ENCODE results near the gene SLC51B.
A peak's percentile ranks its signal among the peaks of the same experiment; 100 is the strongest.
"Not testable (repeated sequence)": the region's sequence is repeated elsewhere in the genome, so short reads cannot be mapped to it uniquely, and the experiment has no call there.

SLC51B gene

DNA sequence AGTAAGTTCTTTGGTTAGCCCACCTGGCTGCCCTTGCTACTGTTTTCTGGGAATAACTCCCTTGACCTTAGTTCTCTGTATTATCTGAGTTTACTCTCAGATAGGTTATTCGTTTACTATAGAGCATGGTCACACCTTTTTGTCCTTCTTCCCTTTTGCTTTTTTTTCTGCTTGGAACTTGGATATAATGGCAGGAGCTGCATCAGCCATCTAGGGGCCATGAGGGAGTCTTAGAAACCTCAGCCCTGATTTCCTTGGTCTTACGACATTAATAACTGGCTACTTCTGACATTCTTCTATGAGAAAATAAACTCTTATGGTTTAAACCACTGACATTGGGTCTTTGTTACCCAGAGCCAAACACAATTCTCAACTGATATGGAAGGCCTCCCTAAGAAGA is 3.4 kb upstream of the SLC51B start:
- DNase-seq (ENCODE audit: low read depth in 3 of 3) = no peak

GRCh38 chr15:65042776-65043327 is 2.3 kb upstream of the SLC51B start:
- DNase-seq (ENCODE audit: low read depth in 3 of 3) = no peak

DNA sequence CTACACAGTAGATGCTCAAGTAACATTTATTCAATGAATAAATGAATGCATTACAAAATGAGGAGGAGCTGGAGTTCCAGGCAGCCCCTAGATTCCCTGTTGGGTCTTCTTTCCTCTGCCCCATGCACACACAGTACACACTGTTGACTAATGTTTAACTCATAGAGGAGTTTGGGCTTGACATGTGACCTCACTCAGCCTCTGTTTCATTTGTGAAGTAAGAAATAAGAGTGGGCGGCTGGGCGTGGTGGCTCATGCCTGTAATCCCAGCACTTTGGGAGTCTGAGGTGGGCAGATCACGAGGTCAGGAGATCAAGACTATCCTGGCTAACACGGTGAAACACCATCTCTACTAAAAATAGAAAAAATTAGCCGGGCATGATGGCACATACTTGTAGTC is 969 bp upstream of the SLC51B start:
- DNase-seq (ENCODE audit: low read depth in 3 of 3) = not testable (repeated sequence)

GRCh38 chr15:65048241-65048640 is 3.1 kb downstream of the SLC51B start:
- no peak for DNase-seq (ENCODE audit: low read depth in 3 of 3)

- peak; percentile 78 to 87 (median 78) for DNase-seq (ENCODE audit: low read depth in 3 of 3)
Measured at GRCh38 chr15:65049418-65049840, 4.2 kb downstream of the SLC51B start.

- no peak for DNase-seq (ENCODE audit: low read depth in 3 of 3)
Measured at GRCh38 chr15:65050270-65050669, 5.1 kb downstream of the SLC51B start.

- DNase-seq (ENCODE audit: low read depth in 3 of 3) = no peak
Measured at GRCh38 chr15:65051266-65051665, 6.1 kb downstream of the SLC51B start.

DNA sequence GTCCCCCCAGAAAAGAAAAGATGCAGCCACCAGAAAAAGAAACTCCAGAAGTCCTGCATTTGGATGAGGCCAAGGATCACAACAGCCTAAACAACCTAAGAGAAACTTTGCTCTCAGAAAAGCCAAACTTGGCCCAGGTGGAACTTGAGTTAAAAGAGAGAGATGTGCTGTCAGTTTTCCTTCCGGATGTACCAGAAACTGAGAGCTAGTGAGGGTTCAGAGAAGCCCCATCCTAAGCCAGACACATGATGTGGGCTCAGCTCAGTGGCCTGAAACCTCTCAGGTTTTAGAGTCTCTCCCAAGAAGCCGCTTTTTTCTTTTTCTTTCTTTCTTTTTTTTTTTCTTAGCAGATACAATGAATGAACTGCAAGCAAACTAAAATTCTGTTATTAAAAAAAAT is 7.8 kb downstream of the SLC51B start:
- no peak for DNase-seq (ENCODE audit: low read depth in 3 of 3)

GRCh38 chr15:65054333-65055200 is 9.4 kb downstream of the SLC51B start:
- DNase-seq (ENCODE audit: low read depth in 3 of 3) = peak in 2 of 3 experiments; percentile 13 to 28

GRCh38 chr15:65055201-65055870 is 10.1 kb downstream of the SLC51B start:
- DNase-seq (ENCODE audit: low read depth in 3 of 3) = no peak

DNA sequence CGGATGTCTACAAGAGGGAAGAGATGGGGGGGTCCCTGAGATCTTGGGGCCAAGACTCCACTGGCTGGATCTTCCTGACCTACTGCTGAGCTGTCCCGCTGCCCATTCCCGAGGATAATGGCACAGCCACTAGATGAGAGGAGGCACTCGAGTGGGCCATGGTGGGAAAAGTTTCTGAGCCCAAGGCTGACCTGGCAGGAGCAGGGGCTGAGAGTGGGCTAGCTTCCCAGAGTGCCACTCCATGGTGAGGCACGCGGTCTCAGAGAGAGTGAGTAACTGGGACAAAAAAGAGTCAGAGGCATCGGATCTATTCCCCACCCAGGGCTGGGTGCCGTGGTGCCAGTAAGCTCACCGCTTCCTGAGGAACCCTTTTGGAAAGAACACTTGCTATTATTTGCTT is 10.9 kb downstream of the SLC51B start:
- DNase-seq (ENCODE audit: low read depth in 3 of 3) = no peak

DNA sequence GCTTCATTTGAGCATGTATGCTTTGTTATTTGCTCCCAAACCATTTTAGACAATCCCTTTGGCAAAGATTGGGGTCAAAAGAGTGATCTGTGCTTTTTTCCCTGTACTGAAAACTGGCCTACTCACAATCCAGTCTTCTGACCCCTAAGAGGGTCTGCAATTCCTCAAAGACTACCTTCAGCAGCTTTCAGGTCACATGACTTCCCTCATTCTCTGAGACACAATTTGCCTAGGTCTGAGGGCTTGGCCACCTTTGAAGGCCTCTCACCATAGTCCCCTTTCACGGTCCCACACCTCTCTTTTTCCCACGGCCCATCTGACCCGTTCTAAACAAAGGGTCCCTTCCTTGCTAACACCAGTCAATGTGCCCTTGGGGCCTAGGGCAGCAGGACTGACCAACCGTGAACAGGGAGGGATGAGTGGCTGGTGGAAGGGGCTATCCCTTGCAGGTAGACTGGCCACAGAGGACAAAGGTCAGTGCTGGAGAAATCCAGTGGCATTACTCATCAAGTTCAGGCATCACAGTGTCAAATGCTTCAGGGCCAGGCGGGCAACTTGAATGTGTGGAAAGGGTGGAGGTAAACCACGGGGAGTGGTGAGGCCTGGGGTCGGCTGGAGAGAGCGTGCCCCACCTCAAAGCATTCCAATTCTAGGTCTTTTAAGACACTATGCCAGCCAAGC is 11.8 kb downstream of the SLC51B start:
- DNase-seq (ENCODE audit: low read depth in 3 of 3) = no peak

DNA sequence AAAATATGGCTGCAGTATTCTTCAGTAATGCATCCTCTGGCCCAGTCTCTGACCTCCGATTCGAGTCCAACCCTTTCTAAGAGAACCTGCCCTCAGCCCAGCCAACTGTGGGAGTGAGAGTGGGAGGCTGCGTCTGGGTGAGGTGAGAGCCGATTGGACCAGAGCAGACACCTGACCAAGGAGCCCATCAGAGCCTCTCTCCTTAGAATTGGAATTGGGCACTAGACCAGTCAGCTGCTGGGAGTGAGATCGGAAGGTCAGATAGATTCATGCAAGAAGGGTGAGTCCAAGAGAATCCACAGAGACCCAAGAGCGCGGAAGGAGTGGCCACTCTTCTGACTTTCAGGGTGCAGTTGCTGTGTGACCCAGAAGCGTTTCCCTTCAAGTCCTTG is 12.4 kb downstream of the SLC51B start:
- no peak for DNase-seq (ENCODE audit: low read depth in 3 of 3)

- no peak for DNase-seq (ENCODE audit: low read depth in 3 of 3)
Measured at GRCh38 chr15:65058394-65059368, 13.5 kb downstream of the SLC51B start.

DNA sequence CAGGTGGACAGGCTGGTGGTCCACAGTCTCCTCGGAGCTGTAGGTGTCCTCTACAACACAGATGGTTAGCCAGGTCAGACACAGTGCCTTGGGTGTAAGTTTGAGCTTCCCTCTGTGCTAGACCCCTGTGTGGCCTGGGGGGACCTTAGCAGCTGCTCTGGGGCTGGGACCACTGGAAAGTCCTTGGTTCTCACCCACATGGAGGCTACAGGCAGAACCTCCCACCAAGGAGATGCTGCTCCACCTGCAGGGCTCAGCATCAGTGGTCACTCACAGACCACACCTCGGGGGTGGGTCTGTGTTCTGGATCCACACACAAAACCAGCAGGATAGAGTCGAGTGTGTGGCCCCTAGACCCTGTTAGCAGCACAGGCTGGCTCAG is 14.2 kb downstream of the SLC51B start:
- DNase-seq (ENCODE audit: low read depth in 3 of 3) = no peak

DNA sequence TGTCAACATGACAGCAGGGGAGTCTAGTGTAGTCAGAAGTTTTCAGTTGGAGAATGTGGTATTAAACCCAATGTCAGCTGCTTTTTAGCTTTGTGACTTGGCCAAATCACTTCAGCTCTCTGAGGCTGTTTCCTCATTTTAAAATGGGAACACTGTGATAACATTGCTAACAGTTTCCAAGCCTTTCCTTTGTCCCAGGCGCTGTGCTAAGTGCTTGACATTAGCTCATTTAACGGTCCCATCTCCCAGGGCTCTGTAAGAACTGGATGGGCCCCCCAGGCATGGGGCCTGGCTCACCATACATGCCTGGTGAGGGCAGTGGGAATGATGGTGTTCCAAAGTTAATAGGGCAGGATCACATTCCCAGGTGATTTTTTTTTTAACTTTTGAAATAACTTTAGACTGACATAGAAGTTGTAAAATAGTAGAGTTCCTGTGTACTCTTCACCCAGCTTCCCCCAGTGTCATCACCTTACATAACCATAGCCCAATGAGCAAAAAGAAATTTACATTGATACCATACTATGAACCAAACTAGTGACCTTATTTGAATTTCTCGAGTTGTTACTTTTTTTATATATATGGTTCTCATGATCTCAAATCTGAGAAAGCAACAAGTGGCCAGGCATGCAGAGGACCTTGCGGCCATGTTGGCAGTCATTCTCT is 14.9 kb downstream of the SLC51B start:
- DNase-seq (ENCODE audit: low read depth in 3 of 3) = no peak

GRCh38 chr15:65060641-65061397 is 15.6 kb downstream of the SLC51B start:
- no peak for DNase-seq (ENCODE audit: low read depth in 3 of 3)

GRCh38 chr15:65062061-65062460 is 16.9 kb downstream of the SLC51B start:
- DNase-seq (ENCODE audit: low read depth in 3 of 3) = no peak

DNA sequence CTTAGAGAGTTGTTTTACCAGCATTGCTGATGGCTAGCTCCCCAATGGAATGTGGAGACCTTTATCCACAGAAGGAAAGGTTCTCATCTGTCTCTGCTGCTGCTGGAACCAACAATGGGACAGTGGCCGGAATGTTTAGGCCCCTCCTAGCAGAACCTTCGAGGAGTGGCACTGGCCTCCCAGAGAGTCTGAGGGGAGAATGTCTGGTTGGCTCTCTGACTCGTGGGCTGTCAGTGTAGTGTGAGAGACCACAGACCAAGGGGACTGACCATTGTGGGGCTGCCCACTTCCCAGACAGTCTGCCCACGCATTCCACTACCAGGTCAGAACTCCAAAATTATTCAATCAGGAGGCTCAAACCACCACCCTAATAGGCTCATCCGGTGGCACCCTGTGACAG is 17.5 kb downstream of the SLC51B start:
- DNase-seq (ENCODE audit: low read depth in 3 of 3) = no peak

All from stimulated activated CD4-positive, alpha-beta T cell treated with anti-CD3 and anti-CD28 coated beads, TNF-alpha, amount 100 ng/mL, for 4 hours (primary cell).